ENCODE data around the gene HSPA1L.

The HSPA1L gene

DNA sequence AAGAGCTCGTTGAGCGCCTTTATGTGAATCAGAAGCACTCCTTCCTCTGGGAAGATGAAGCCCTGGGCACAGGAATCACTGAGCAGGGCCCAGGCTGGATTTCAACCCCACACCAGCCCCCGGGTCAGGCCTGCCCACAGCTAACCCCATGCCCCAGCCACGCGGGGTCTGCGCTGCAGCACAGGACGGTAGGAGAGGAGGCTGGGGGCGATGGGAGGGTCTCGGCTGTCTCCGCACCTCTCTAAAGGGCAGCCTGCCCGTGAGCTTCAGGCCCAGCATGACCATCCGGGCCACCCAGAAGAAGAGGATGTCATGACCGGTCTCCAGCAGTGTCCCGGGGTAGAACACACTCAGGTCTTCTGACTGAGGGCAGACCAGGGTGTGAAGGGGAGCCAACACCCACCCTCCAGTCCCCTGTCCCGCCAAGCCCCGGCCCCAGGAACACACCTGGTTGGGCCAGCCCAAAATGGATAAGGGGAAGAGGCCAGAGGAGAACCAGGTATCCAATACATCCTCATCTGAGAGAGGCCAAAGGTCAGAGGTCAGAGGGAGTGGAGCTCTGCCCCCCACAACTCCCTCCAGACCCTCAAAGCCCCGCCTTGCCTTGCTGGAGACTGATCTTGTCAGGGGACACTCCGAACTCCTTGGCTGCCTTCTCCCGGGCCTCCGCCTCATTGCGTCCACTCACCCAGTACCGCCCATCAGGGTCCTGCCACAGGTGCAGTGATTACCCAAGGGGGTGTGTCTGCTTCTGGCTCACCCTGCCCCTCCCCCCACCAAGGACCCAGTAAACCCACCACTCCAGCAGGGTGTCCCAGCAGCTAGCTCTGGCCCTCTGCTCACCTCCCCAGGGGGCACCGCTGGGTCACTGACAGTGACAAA, 33.6 kb downstream of the HSPA1L start:
- DNase-seq, result no peak

DNA sequence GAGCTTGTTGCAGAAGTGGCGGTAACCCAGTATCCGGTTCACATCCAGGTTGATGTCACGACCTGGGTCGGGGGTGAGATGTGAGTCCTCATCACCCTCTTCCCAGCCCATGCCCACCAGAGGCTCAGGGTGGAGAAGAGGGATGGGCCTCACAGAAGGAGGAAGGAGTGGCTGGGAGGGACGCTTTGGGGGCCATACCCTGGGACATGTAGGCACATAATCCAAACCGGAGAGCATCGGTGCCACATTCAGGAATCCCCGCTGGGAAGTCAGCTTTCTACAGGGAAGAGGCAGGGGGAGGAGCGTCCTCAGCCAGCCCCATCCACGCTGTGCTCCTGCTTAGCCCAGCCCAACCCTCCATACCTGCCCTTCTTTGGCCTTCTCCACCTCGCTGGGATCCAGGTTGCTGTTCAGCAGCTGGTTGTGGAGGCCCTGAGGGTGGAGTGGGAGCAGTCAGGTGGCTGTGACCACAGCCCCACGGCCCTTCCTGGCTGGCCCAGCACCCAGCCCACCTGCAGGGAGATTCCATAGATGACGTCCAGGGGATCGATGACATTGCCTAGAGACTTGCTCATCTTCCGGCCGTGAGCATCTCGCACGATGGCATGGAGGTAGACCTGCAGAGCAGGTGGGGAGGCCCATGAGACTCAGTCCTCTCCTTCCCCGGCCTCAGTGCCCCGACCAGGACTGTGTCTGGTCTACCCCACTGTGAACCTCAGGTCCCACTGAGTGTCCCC, 34.4 kb downstream of the HSPA1L start:
- DNase-seq, result no peak

DNA sequence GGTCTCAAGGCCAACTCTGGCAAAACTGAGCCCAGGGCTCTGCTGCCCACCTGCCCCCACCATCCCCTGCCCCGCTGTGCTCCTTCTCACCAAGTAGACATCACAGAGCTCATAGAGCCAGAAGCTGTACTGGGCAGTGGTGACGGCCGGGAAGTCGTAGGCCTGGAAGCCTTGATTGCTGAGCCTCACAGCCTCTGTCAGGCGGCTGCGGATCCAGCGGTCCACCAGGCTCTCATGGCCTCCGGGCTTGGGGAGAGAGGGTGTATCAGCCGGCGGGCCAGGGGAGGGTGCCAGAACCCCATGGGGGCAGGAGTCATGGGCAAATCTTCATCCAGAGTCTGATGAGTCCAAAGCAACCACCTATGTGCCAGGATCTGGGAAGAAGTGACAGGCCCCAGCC, 35.2 kb downstream of the HSPA1L start:
- no peak for DNase-seq

DNA sequence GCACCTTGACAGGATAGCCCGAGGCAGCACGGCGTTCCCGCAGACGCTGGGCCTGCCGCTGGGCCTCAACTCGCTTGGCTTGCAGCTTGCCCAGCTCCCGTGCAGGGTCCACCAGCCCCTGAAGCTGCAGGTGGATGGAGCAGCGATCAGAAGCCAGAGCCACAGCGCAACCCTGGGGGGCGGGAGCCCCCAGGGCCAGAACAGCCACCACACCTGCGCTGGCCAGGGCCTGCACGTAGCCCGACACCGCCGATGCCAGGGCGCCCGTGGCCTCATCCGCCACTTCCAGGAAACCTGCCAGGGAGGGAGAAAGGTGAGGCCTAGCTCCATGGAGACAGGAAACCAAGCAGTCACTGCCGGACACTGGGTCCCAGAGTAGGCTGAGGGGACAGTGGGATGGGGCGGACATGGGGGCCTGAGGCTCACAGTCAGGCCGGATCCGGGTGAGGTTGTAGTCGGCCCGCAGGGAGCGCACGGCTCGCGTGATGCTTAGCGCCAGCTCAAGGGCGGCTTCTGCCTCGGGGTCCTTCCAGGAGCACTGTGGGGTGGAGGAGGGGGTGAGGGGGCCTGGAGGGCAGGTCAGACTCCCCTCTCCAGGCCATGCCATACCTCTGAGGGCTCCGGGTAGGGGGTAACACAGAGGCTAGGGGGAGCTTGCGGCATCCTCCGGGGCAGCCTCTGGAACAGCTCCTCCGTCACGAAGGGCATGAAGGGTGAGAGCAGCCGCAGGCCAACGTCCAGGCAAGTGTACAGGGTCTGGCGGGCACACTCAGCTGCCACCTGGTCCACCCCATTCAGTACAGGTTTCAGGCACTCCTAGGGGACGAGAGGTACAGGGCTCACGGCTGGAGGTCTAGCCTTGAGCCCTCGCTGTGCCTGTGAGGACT, 35.8 kb downstream of the HSPA1L start:
- no peak for DNase-seq

- DNase-seq, result no peak
These were observed 36.9 kb downstream of the HSPA1L start for GRCh38 chr6:31778193-31778592.

- no peak for DNase-seq
These were observed 37.4 kb downstream of the HSPA1L start for GRCh38 chr6:31777667-31778050.

- no peak for DNase-seq
These were observed 38.0 kb downstream of the HSPA1L start, which contains the start of gene VWA7 for GRCh38 chr6:31776989-31777666. TSS of gene VWA7 (minus strand) at chr6:31777328. CDS start at chr6:31776779, 549 bp downstream.

- no peak for DNase-seq
These were observed 38.5 kb downstream of the HSPA1L start for GRCh38 chr6:31776485-31776988.

- no peak for DNase-seq
These were observed 39.2 kb downstream of the HSPA1L start for GRCh38 chr6:31775633-31776484.

- DNase-seq, result no peak
These were observed 39.9 kb downstream of the HSPA1L start for GRCh38 chr6:31775184-31775583.

DNA sequence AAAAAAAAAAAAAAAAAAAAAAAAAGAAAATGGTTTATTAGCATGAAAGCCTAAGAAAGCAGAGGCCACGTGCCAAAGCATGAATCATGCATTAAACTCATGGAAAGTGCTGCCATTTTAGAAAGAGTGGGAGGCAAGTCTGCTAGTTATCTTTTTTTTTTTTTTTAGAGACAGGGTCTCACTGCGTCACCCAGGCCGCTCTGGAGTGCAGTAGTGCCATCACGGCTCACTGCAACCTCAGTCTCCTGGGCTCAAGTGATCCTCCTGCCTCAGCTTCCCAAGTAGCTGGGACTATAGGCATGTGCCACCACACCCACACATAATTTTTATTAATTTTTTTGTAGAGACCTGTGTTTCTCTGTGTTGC, 43.1 kb downstream of the HSPA1L start:
- DNase-seq, result no peak

DNA sequence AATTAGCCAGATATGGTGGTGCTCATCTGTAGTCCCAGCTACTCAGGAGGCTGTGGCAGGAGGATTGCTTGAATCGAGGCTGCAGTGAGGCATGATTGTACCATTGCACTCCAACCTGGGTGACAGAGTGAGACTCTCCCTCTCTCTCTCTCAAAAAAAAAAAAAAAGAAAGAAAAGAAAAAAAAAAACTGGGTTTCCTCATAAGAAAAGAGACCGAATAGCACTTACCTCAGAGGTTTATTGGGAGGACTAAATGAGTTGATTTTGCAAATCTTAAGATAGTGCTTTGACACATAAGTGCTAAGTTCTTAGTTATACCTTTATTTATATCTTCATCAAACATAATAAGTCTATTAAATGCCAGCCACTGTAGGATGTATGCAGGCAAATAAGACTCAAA, 44.2 kb downstream of the HSPA1L start:
- no peak for DNase-seq

DNA sequence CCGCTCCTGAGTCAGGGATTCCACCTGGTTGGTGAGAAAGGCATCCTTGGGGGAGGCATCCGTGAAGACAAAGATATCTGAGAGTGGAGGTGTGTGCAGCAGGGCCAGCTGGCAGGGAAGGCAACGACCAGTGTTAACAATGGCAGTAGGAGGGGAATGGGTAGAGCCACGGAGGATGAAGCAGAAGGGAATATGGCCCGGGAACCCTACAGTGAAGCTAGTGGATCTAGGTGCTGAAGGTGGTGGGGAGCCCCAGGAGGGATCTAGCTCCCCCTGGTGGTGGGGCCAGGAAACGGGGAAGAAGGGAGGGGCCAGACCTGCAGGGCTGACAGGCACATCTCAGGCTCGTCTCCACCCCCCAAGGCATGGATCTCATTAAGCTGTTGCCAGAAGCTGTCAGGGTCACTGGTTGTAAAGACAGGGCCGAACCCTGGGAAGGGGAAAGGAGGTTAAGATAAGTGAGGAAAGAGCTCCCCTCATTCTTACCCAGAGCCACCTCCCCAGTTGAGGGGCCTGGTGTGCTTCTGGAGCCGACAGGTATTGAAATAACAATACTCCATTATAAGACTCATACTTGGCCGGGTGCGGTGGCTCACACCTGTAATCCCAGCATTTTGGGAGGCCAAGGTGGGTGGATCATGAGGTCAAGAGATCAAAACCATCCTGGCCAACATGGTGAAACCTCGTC, 45.3 kb downstream of the HSPA1L start:
- no peak for DNase-seq

DNA sequence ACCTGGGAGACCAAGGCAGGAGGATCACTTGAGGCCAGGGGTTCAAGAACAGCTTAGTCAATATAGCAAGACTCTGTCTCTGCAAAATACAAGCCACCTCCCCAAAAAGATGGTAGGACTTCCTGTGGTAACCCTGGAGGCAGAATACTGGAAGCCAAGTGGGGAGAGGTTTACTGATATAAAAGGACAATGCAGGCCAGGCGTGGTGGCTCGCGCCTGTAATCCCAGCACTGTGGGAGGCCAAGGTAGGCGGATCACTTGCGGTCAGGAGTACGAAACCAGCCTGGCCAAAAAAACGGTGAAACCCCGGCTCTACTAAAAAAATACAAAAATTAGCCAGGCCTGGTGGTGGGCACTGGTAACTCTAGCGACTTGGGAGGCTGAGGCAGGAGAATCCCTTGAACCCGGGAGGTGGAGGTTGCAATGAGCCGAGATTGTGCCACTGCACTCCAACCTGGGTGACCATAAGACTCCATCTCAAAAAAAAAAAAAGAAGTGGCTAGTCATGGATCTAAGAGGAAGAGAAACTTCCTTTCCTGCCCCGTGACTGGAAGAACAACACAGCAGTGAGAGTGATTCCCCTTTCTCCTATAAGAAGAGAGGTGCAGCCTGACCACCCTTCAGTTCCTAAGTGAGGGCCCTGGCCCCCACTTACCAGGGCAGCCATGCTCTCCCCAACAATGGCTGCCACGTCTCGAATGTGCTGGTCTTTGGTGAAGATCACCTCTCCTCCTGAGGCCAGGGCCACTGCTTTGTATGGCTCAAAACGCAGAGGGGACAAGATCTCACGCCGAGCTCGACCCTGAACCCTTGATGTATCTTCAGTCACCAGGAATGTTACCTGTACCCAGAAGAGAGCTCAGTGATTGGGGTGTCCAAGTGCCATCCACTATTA, 46.5 kb downstream of the HSPA1L start:
- DNase-seq, result no peak

GRCh38 chr6:31767096-31767645, 47.9 kb downstream of the HSPA1L start:
- DNase-seq, result no peak

GRCh38 chr6:31765910-31766794, 48.9 kb downstream of the HSPA1L start:
- DNase-seq, result no peak

- no peak for DNase-seq
These were observed 49.5 kb downstream of the HSPA1L start for GRCh38 chr6:31765559-31765909.

GRCh38 chr6:31764198-31764597, 50.9 kb downstream of the HSPA1L start:
- DNase-seq, result no peak

DNA sequence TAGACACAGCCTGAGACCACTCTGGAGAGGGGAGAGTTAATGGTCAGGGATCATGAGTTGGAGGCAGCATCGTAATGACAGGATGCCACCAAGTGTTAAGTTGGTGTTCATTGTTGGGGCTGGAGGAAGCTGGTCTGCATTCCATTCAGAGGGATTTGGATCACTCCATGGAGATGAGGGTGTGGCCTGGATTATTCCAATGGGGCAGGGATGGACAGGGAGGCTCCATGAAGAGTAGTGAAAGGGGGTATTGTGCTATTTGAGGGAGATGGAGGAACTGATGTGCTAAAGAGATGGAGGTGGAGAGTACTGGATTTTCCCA, 51.5 kb downstream of the HSPA1L start:
- DNase-seq, result no peak

Measured in SIG-M5 (cell line).